Measurements from ENCODE around the gene HTT. TPM values are rescaled to one million over a fixed set of nuclear protein-coding genes. Genes with fewer than 3 reads are reported as not detected.
A peak's percentile ranks its signal among the peaks of the same experiment; 100 is the strongest.

HTT gene
- 10 to 100 TPM; 19.9 to 25.2 (median 23.4) TPM for total RNA-seq
- 13.0 TPM for polyA plus RNA-seq
- long read RNA-seq, donor 1, partial matches to known transcripts, result 10 of 24 reads
- long read RNA-seq, donor 1, other reads (novel, unspliced or antisense), result 14 of 24 reads
- long read RNA-seq, donor 2, partial matches to known transcripts, result 4 of 10 reads
- long read RNA-seq, donor 2, other reads (novel, unspliced or antisense), result 6 of 10 reads
- long read RNA-seq, donor 3, partial matches to known transcripts, result 18 of 46 reads
- long read RNA-seq, donor 3, other reads (novel, unspliced or antisense), result 28 of 46 reads
- long read RNA-seq, donor 4, partial matches to known transcripts, result 3 of 6 reads
- long read RNA-seq, donor 4, other reads (novel, unspliced or antisense), result 3 of 6 reads

GRCh38 chr4:3074078-3074845, at the start of gene HTT, which contains the start of gene HTT-AS:
Gene HTT (plus strand): TSS chr4:3074681. CDS start chr4:3074826, 145 bp downstream.
Gene HTT-AS (minus strand): TSS chr4:3074538.
- H3K27me3 ChIP-seq (ENCODE audit: control insufficient read depth, insufficient read depth), result no peaks in the 10 kb centered on the region
- peak within 1 kb of the TSS; percentile 60 for H3K27ac ChIP-seq (ENCODE audit: low read length)
- DNase-seq, result peak; percentile 97 to 100 (median 98)
- peaks cover 2% of the 10 kb centered on the region for H3K4me1 ChIP-seq (ENCODE audit: control insufficient read depth, insufficient read depth, low read length)
- peak; percentile 93 to 94 for ATAC-seq
- 1% methylated on average over 81 of the region's 81 CpGs for WGBS
- intact Hi-C loops (cut with DNase I), result no loop called here
- H3K4me3 ChIP-seq (ENCODE audit: low read length), result peak within 1 kb of the TSS; percentile 70
- H3K9me3 ChIP-seq (ENCODE audit: control insufficient read depth, low read length), result no peaks in the 10 kb centered on the region

GRCh38 chr4:3025881-3026280, 48.6 kb upstream of the HTT start:
- no peak for DNase-seq
- Histone ChIP-seq H3K9me3 (ENCODE audit: control insufficient read depth, low read length) (no peaks in the 10 kb centered on the region), H3K4me3 (ENCODE audit: low read length) (no peak overlapping the region), H3K27me3 (ENCODE audit: control insufficient read depth, insufficient read depth) (no peaks in the 10 kb centered on the region), H3K4me1 (ENCODE audit: control insufficient read depth, insufficient read depth, low read length) (no peaks in the 10 kb centered on the region), H3K27ac (ENCODE audit: low read length) (no peak overlapping the region)
- intact Hi-C loops (cut with DNase I), result no loop called here
- no peak for ATAC-seq
- 95% methylated on average over 21 of the region's 21 CpGs for WGBS

- H3K27ac ChIP-seq (ENCODE audit: low read length), result no peak overlapping the region
- WGBS, result 91% methylated on average over 9 of the region's 9 CpGs
- H3K27me3 ChIP-seq (ENCODE audit: control insufficient read depth, insufficient read depth), result no peaks in the 10 kb centered on the region
- no peaks in the 10 kb centered on the region for H3K4me1 ChIP-seq (ENCODE audit: control insufficient read depth, insufficient read depth, low read length)
- H3K9me3 ChIP-seq (ENCODE audit: control insufficient read depth, low read length), result no peaks in the 10 kb centered on the region
- no peak for DNase-seq
- ATAC-seq, result no peak
- intact Hi-C loops (cut with DNase I), result no loop called here
- no peak overlapping the region for H3K4me3 ChIP-seq (ENCODE audit: low read length)
Observed at GRCh38 chr4:3026540-3026939, 47.9 kb upstream of the HTT start.

GRCh38 chr4:3029464-3029863, 45.0 kb upstream of the HTT start:
- Histone ChIP-seq H3K27ac (ENCODE audit: low read length) (no peak overlapping the region), H3K4me1 (ENCODE audit: control insufficient read depth, insufficient read depth, low read length) (no peaks in the 10 kb centered on the region), H3K4me3 (ENCODE audit: low read length) (no peak overlapping the region), H3K27me3 (ENCODE audit: control insufficient read depth, insufficient read depth) (no peaks in the 10 kb centered on the region), H3K9me3 (ENCODE audit: control insufficient read depth, low read length) (no peaks in the 10 kb centered on the region)
- no peak for DNase-seq
- WGBS, result 97% methylated on average over 9 of the region's 9 CpGs
- ATAC-seq, result no peak
- intact Hi-C loops (cut with DNase I), result no loop called here

- no peak overlapping the region for H3K4me3 ChIP-seq (ENCODE audit: low read length)
- no peaks in the 10 kb centered on the region for H3K4me1 ChIP-seq (ENCODE audit: control insufficient read depth, insufficient read depth, low read length)
- no peaks in the 10 kb centered on the region for H3K27me3 ChIP-seq (ENCODE audit: control insufficient read depth, insufficient read depth)
- intact Hi-C loops (cut with DNase I), result loop anchor here in 1 of 4 donors (10.0 kb wide), 1 partner anchor 276 kb away; the partner anchor contains the start of gene TNIP2
- DNase-seq (no peak), ATAC-seq (no peak)
- H3K27ac ChIP-seq (ENCODE audit: low read length), result no peak overlapping the region
- H3K9me3 ChIP-seq (ENCODE audit: control insufficient read depth, low read length), result no peaks in the 10 kb centered on the region
- WGBS, result 72% methylated on average over 18 of the region's 18 CpGs
Observed at GRCh38 chr4:3030566-3031356, 43.7 kb upstream of the HTT start.

GRCh38 chr4:3031357-3032082, 43.0 kb upstream of the HTT start:
- Histone ChIP-seq H3K4me3 (ENCODE audit: low read length) (no peak overlapping the region), H3K27me3 (ENCODE audit: control insufficient read depth, insufficient read depth) (no peaks in the 10 kb centered on the region), H3K4me1 (ENCODE audit: control insufficient read depth, insufficient read depth, low read length) (no peaks in the 10 kb centered on the region), H3K27ac (ENCODE audit: low read length) (no peak overlapping the region), H3K9me3 (ENCODE audit: control insufficient read depth, low read length) (no peaks in the 10 kb centered on the region)
- intact Hi-C loops (cut with DNase I), result loop anchor here in 1 of 4 donors (10.0 kb wide), 1 partner anchor 277 kb away; the partner anchor contains the start of gene TNIP2
- 48% methylated on average over 12 of the region's 12 CpGs for WGBS
- DNase-seq, result peak in 2 of 3 donors; percentile 65
- ATAC-seq, result peak; percentile 11 to 14

- Histone ChIP-seq H3K4me3 (ENCODE audit: low read length) (no peak overlapping the region), H3K27me3 (ENCODE audit: control insufficient read depth, insufficient read depth) (no peaks in the 10 kb centered on the region), H3K4me1 (ENCODE audit: control insufficient read depth, insufficient read depth, low read length) (peaks cover 4% of the 10 kb centered on the region), H3K27ac (ENCODE audit: low read length) (no peak overlapping the region), H3K9me3 (ENCODE audit: control insufficient read depth, low read length) (no peaks in the 10 kb centered on the region)
- intact Hi-C loops (cut with DNase I), result loop anchor here in 1 of 4 donors (10.0 kb wide), 1 partner anchor 279 kb away; the partner anchor contains the start of gene TNIP2
- 93% methylated on average over 8 of the region's 8 CpGs for WGBS
- DNase-seq (no peak), ATAC-seq (no peak)
Observed at GRCh38 chr4:3034231-3034630, 40.2 kb upstream of the HTT start.

GRCh38 chr4:3035249-3035648, 39.2 kb upstream of the HTT start:
- no peak for DNase-seq
- no peak for ATAC-seq
- H3K27ac ChIP-seq (ENCODE audit: low read length), result no peak overlapping the region
- peaks cover 4% of the 10 kb centered on the region for H3K4me1 ChIP-seq (ENCODE audit: control insufficient read depth, insufficient read depth, low read length)
- intact Hi-C loops (cut with DNase I), result loop anchor here in 2 of 4 donors (5.0 to 10.0 kb wide), 2 partner anchors 278 to 280 kb away; partner anchors contain the start of gene TNIP2 (in 2 of the 2)
- no peaks in the 10 kb centered on the region for H3K27me3 ChIP-seq (ENCODE audit: control insufficient read depth, insufficient read depth)
- no peak overlapping the region for H3K4me3 ChIP-seq (ENCODE audit: low read length)
- H3K9me3 ChIP-seq (ENCODE audit: control insufficient read depth, low read length), result no peaks in the 10 kb centered on the region
- 89% methylated on average over 8 of the region's 8 CpGs for WGBS

GRCh38 chr4:3035674-3036073, 38.8 kb upstream of the HTT start:
- intact Hi-C loops (cut with DNase I), result loop anchor here in 2 of 4 donors (5.0 to 10.0 kb wide), 2 partner anchors 278 to 281 kb away; partner anchors contain the start of gene TNIP2 (in 2 of the 2)
- Histone ChIP-seq H3K9me3 (ENCODE audit: control insufficient read depth, low read length) (no peaks in the 10 kb centered on the region), H3K4me1 (ENCODE audit: control insufficient read depth, insufficient read depth, low read length) (peaks cover 4% of the 10 kb centered on the region), H3K27ac (ENCODE audit: low read length) (no peak overlapping the region), H3K27me3 (ENCODE audit: control insufficient read depth, insufficient read depth) (no peaks in the 10 kb centered on the region), H3K4me3 (ENCODE audit: low read length) (no peak overlapping the region)
- WGBS, result 86% methylated on average over 6 of the region's 6 CpGs
- DNase-seq (no peak), ATAC-seq (no peak)

Data from right cardiac atrium (tissue), 5 donors.